Head of caudate nucleus (tissue), 42 donors: ENCODE data around the gene GP2.
"Not testable (repeated sequence)": the region's sequence is repeated elsewhere in the genome, so short reads cannot be mapped to it uniquely, and the experiment has no call there.

Source experiments
- DNase-seq, 42 donors: peaks; one replicate each; pipeline versions ENCODE4 v3.0.0 to v3.0.0-alpha.2; 2020 to 2021; ENCODE audit warnings: mixed read lengths in 7 of 42
- intact Hi-C: fragments of 100-400 bp; cut with DNase I; formaldehyde crosslinking; loops from one replicate; pipeline ENCODE4 v1.15.0; 2022

Gene GP2

GRCh38 chr16:20329392-20330138 lies 2.3 kb upstream of the GP2 start:
- intact Hi-C loops: no loop called here
- DNase-seq: no peak

DNA sequence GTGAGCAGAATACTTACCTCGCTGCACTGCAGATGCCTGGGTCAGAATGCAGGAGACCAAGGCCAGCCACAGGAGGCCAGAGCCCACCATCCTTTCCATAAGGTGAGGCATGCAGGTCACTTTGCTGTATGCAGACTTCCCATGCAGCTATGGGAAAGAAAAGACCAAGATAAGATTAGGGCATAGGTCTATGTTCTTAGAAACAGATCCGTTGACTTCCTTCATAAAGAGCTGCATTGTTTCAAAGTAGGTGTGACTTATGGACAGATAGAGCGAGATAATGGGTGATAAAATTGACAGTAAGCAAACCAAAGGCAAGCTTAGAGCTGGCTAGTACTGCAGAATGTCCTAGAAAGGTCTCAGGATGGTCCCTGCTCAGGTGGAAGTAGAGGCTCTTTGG lies 992 bp downstream of the GP2 start:
- intact Hi-C loops: no loop called here
- no peak for DNase-seq

DNA sequence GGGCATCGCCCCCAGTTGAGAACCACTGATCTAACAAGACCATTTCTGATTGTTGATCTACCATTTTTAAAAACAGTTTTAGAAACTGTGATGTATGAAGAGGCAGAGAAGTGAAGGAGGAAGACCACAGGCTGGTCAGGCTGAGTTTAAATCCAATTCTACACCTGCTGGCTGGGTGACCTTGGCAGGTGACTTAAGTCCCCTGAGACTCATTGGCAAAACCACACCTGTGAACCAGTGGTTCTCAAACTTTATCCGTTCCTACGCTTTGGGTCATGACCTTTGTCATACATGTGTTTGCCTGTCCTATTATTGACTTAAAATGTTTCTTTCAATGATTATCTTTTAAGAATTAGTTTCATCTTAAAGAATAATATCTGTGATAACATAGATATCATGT lies 2.3 kb downstream of the GP2 start:
- intact Hi-C loops: no loop called here
- DNase-seq: no peak

- intact Hi-C loops: no loop called here
- DNase-seq: no peak
Observed at GRCh38 chr16:20323591-20324117, 3.7 kb downstream of the GP2 start.

- DNase-seq: no peak
- intact Hi-C loops: no loop called here
Observed at GRCh38 chr16:20322696-20323095, 4.6 kb downstream of the GP2 start.

- intact Hi-C loops: no loop called here
- no peak for DNase-seq
Observed at GRCh38 chr16:20321671-20322070, 5.6 kb downstream of the GP2 start.

GRCh38 chr16:20321051-20321450 lies 6.3 kb downstream of the GP2 start:
- intact Hi-C loops, DNase-seq: not testable (repeated sequence)

DNA sequence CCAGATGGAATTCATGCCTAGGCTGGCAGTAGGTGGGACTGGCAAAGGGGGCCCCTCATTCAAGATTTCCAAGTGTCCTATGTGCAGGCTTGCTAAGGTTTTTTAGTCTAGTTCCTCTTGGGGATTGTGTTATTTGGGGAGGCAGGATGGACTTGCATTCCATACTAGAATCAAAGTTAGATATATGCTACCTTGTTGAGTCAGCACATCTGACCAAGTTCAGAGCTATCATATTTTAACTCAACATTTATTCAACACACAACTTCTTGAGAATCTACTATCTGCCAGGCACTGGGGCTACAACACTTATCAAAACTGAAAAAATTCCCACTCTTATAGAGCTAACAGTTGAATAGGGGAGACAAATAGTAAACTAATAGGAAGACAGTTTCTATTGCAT lies 6.7 kb downstream of the GP2 start:
- intact Hi-C loops: no loop called here
- no peak for DNase-seq

- intact Hi-C loops: no loop called here
- no peak for DNase-seq
Observed at GRCh38 chr16:20320178-20320577, 7.1 kb downstream of the GP2 start.

- DNase-seq: no peak
- intact Hi-C loops: no loop called here
Observed at GRCh38 chr16:20319406-20319805, 7.9 kb downstream of the GP2 start.

DNA sequence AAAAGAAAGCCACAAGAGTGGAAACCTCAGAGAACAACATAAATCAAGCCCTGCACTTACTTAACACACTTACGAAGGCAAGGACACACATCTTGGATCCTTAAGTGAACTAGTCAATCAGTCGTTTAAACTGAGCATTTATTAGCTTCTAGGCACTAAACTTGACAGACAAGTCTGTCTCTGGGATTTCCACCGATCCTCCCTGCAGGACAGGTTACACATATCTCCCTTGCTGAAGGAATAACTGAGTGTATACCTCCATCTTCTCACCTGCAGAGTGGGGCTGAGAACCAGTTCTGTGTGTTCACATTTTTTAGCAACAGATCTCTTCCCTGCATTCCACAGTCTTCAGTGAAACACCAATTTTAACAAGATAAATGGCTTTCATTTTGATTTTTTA lies 8.9 kb downstream of the GP2 start:
- no peak for DNase-seq
- intact Hi-C loops: no loop called here

GRCh38 chr16:20318006-20318405 lies 9.3 kb downstream of the GP2 start:
- intact Hi-C loops: no loop called here
- no peak for DNase-seq

GRCh38 chr16:20317117-20317516 lies 10.2 kb downstream of the GP2 start:
- DNase-seq: no peak
- intact Hi-C loops: no loop called here

DNA sequence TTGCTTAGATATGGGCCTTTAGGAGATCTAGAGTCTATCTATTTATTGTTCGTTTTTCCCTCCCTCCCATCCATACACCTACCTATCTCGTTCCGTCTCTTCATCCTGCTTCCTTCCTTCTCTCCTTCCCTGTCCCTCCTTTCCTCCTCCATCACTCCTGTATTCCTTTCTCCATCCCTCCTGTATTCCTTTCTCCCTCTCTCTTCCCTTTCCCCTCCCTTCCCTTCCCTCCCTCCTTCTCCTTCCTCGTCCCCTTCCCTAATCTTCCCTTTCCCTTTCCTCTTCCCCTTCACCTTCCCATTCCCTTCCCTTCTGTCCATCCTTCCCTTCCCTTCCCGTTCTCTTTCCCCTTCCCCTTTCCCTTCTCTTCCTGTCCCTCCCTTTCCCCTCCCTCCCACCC lies 10.6 kb downstream of the GP2 start:
- intact Hi-C loops: no loop called here
- DNase-seq: no peak

- DNase-seq: no peak
- intact Hi-C loops: no loop called here
Observed at GRCh38 chr16:20315764-20316163, 11.5 kb downstream of the GP2 start.

- intact Hi-C loops: no loop called here
- no peak for DNase-seq
Observed at GRCh38 chr16:20314575-20314974, 12.7 kb downstream of the GP2 start.

DNA sequence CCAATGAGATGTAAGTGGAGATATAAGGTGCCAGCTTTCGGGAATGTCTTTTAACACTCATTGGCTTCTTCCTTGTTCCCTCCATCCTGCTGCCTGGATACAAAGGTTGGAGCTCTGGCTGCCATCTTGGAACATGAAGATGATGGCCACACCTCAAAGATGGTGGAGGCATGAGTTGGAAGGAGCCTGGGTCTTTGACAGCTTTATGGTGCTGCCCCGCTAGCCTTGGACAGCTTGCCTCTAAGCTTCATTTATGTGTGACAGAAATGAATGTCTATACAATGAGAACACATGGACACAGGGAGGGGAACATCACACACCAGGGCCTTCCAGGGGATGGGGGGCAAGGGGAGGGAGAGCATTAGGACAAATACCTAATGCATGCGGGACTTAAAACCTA lies 13.6 kb downstream of the GP2 start:
- intact Hi-C loops: no loop called here
- no peak for DNase-seq

GRCh38 chr16:20312536-20313095 lies 14.7 kb downstream of the GP2 start:
- DNase-seq, intact Hi-C loops: not testable (repeated sequence)

DNA sequence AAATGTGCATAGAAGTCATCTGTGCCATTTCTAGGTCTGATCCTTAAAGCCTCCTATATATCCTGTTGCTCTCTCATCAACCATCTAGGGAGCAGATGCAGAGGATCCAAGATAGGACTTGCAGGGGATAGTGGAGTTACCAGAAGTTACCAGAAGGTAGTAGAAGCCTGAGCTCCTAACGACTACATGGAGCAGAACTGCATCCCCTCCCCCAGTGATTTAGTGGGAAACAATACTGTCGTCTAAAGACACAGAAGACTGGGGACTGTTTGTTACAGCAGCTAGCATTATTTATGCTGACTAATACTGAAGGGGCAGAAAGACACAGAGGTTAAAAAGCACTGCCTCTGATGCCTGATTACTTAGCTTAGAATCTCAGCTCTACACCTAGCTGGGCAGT lies 15.8 kb downstream of the GP2 start:
- intact Hi-C loops: no loop called here
- DNase-seq: no peak

- no peak for DNase-seq
- intact Hi-C loops: no loop called here
Observed at GRCh38 chr16:20310421-20311395, 16.6 kb downstream of the GP2 start.
